HG03439 (cell line): ENCODE measurements around the gene GPR85.
"Not testable (repeated sequence)": the region's sequence is repeated elsewhere in the genome, so short reads cannot be mapped to it uniquely, and the experiment has no call there.

Source experiments
- ATAC-seq: cut with Tn5 transposase; IDR thresholded peaks from one replicate; pipeline ENCODE4 v1.9.1; 2021; ENCODE audit warnings: mild to moderate bottlenecking, moderate library complexity; ENCODE audit not compliant: unreplicated experiment

GPR85 gene, protein sequence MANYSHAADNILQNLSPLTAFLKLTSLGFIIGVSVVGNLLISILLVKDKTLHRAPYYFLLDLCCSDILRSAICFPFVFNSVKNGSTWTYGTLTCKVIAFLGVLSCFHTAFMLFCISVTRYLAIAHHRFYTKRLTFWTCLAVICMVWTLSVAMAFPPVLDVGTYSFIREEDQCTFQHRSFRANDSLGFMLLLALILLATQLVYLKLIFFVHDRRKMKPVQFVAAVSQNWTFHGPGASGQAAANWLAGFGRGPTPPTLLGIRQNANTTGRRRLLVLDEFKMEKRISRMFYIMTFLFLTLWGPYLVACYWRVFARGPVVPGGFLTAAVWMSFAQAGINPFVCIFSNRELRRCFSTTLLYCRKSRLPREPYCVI

DNA sequence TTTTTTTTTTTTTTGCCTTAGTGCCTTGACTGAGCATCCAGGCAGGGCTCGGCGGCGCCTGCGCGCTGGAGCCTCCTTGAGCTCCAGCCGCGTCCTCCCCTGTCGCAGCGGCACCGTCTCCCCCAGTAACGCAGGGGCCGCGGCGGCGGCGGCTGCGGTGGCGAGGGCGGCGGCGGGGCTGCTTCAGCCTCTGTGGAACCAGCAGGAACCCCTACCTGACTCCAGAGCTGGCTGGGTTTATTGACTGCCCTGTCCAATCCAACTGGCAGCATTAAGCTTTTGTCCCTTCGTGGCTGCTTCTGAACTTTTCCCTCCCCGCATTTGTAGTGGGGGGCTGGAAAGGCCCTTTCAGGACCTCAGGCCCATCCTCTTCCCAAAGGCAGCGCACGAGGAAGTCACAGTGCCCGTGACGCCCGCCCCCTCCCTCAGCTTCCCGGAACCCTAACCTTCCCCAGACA is at the start of gene GPR85:
TSS of gene GPR85 (minus strand) at position 397 of the 458 bp plus-strand sequence. CDS start 2,106 bp downstream, outside the sequence.
- no peak for ATAC-seq

DNA sequence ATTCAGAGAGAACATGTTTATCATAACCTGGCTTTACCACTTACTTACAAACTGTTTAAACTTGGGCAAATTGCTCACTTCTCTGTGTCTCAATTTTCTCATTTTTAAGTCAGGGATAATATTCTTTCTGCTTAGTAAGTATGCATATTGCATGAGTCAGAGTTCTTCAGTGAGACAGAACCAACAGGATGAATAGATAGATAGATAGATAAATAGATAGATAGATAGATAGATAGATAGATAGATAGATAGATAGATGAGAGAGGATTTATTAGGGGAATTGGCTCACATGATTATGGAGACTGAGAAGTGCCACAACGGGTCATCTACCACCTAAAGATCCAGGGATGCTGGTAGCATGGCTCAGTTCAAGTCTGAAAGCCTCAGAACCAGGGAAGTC is 47.4 kb upstream of the GPR85 start:
- ATAC-seq, result no peak

DNA sequence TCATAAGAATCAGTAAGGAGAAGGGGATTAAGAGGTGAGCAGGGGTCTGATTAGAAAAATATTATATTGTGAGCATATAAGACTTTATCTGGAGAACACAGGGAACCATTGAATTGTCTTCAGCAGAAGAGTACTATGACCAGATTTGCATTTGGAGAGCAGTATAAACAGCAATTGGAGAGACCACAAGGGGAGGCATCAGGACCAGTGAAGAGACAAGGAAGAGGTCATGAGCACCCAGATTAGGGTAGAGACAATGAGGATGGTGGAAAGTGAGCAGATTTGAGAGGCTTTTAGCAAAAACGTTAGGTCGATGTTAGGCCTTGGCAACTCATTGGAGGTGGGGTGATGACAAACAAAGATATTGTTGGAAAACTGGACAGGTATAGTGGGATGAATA is 44.7 kb upstream of the GPR85 start:
- no peak for ATAC-seq

DNA sequence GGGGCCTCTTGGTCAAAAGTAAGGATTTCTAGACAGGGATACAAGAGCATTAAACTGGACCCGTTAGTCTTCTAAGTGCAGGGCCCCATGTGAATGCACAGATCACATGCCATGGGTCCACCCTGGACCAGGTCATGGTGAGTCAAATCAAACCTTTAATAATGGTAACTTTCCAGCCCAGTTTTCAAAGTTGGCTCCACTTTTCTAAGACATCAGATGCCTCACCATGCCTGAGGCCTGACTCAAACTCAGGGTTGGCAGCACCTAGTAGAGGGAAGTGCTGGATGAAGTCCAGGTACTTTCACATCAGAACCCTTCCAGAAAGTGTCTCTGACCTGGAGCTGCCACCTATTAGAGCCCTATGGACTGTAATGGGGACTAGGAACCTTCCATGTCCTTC is 41.4 kb upstream of the GPR85 start:
- no peak for ATAC-seq

DNA sequence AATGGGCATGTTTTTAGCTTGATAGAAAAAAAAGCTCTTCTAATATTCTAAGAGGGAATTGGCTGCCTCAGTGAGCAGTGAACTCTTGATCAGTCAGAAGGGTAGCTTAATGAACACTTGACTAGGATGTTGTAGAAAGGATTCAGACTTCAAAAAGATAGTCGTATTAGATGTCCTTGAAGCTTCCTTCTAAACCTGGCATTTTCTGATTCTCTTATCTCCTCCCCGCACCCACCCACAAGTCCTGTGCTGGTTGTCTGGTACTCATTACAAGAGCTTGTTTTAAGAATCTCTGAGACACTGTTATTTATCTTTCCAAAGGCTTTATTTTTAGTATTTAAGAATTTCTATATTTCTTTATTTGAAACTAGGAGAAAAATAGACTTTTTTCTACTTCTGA is 39.1 kb upstream of the GPR85 start:
- no peak for ATAC-seq

DNA sequence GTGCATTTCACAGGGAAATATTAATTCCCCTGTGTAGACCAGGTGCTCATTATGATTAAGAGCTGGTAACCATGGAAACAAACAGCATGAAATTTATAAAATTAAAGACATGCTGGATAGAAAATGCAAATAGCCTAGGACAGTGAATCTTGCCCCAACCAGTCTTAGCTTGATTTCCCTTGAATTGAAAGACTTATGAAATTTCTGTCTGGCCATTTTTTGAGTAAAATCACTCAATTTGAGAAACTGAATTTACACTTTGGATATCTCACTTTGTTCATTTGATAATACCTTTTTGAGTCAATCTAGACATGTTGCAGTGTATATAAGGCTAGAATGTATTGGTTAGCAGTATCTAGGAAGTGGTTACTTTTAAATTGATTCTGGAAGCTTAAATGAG is 36.1 kb upstream of the GPR85 start:
- no peak for ATAC-seq

DNA sequence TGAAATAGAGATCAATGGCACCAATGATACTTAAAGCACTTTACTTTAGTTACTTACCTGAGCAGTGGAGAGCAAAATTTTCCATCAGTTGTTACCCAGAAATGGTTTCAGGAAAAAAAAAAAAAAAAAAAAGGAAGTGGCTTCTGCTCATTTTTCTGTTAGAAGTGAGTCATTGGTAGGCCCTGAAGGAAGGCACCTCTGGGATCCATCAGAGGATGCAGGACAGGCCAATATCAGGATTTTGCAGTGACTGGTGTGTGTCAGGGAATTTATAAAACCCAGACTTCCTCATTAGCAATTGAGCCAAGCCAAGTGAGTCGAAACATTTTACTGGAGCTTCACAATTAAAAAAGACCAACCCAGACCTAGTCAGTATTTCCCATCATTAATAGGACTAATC is 34.0 kb upstream of the GPR85 start:
- ATAC-seq, result no peak

DNA sequence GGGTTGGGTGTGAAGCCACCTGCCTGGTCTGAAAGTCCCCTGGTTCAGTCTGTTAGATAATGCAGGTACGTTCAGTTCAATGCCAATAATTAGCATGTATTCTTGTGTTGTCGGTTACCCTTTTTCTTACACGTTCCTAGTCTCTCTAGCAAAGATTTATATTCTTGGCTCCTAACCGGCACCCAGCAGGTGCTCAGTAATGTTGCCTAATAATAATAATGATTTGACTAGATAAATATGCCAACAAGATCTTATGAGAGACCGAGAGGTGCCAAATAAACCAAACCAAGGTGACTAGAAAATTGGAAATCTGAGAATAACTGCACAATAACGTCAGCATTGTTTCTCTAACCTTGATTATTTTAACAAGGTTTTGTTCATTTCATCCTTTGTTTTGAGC is 32.8 kb upstream of the GPR85 start:
- ATAC-seq, result no peak

DNA sequence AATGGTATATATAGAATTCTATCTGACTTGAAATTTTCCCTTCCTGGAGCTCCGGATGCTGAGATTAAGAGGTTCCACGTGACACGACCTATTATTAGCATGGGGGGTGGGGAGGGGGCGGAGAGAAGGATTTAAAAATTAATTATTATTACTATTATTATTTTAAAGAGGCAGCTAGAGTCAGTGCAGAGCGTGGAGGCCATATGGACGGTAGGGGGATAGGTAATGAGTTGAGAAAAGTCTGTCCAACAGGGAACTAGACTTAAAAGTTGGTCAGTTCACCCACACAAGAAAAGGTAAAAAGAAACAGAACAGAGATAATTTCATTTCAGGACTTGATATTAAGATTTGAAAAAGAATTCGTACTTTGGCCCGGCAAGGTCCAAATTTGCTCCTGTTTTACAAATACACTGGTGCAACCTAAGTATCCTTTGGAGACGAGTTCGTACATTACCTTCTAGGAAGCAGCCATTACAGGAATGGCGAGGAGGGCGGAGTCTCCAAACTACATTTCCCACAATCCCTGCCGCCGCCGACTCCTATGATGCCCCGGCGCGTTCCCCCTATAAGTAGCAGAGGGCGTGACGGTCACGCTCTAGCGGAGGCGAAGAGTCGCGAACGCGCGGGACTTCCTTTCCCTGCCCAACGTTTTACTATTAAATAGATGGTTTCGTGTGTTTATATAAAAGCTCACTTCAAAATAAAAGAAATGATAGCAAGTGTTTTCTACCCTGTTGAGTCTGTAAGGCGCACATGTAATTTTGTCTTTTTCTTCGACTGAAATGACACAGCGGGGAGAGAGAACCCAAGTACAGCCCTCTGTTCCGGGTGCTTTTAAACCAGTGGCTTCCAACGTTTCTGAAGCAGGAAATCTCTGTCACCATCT is 31.7 kb upstream of the GPR85 start, which contains the start of gene SMIM30:
TSS of gene SMIM30 (minus strand) at position 481 of the 886 bp plus-strand sequence. CDS start 976 bp downstream, outside the sequence.
- ATAC-seq, result peak; percentile 100

DNA sequence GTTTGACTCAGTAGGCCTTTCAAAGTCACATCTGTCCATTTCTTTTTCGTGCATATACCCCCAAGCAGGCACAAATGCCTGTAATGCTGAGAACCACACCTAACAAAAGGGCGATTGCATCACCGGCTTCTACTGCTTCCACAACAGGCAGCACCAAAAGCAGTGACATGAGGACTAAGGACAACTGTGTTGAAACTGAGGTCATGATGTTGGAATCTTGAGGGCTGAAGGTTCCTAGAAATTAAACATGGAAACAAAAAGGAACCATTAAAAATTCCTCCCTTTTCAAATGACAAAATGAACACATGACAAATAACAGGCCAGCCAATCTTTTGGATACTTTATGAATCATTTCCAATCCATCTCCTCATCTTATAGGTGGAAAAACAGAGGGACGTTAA is 30.7 kb upstream of the GPR85 start:
- not testable (repeated sequence) for ATAC-seq

DNA sequence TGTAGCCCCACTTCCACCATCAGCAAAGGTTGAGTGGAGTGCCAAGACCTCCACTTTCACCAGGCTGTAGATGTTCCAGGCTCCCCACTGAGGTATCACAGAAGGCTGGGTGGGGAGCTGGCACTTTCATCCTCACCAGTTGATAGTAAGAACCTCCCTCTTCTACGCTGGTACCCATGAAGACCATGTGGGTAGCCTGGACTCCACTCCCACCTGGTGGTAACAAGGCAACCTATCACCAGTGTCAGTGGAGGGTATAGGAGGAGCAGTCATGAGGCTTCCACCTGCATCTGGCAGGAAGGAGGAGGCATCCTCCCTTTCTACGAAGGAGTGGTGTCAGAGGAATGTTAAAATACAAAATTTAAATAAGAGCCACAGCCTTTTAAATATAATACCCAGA is 27.3 kb upstream of the GPR85 start:
- ATAC-seq, result peak; percentile 44

DNA sequence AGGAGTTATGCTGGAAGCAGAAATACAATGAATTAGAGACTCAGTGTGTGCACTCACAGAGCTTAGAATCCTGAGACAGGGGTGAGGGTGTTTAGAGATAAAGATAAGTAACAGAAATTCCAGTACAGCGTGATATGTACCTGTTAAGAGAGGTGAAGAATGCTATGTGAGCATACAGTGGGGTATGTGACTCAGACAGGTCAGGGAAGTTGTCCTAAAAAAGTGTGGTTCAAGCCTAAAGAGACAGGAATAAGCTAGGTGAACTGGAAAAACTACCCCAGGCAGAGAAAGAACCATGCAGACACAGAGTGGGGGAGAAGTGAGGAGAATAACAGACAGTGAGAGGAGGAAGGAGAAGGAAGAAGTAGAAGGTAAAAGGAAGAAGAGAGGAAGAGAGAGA is 23.1 kb upstream of the GPR85 start:
- no peak for ATAC-seq

DNA sequence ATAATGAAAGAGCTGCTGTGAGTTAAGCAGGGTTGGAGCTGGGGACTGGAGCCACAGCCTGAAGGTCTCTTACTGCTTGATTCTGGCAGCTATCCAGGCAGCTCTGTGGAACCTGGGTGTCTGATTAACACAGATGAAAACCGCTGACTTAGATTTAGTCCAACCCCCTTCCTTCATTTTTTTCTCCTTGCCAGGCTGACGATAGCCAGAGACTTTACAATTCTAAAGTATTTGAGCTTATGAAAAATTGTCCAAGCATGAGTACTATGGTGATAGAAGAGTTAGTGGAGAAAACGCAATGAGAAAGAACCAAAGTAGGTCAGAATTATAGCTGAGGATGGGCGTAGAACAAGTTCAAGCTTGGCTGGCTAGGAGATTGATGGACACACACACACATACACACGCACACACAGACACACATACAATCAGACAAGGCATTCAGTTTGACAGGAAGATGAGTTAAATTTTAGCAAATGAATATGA is 13.5 kb upstream of the GPR85 start:
- no peak for ATAC-seq

DNA sequence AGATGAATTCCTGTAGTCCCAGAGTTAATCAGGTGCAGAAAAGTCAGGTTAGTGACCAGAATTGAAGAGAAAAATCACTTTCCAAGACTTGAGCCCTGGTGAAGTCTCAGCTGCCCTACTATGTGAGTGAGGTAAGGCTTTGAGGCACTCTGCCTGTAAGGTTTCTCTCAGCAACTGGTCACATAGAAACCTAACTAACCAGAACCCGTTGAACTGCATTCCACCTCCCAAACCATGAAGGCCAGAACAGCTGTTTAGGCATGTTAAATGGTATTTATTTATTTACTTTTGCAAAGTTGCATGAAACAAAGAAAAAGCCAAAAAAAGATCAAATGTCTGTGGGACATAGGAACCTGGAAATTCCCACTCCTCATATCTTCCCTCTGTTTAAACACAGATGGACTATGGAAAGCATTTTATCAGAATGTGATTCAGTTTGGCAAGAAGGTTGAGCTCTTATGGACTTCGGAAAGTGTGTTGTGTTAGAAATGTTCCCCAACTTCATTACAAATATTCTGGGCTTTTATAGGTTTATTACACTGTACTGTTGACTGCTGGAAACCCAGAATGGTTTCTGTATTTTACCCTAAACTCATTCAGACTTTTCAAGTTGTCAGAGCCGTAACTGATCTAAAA is 12.8 kb upstream of the GPR85 start:
- no peak for ATAC-seq

DNA sequence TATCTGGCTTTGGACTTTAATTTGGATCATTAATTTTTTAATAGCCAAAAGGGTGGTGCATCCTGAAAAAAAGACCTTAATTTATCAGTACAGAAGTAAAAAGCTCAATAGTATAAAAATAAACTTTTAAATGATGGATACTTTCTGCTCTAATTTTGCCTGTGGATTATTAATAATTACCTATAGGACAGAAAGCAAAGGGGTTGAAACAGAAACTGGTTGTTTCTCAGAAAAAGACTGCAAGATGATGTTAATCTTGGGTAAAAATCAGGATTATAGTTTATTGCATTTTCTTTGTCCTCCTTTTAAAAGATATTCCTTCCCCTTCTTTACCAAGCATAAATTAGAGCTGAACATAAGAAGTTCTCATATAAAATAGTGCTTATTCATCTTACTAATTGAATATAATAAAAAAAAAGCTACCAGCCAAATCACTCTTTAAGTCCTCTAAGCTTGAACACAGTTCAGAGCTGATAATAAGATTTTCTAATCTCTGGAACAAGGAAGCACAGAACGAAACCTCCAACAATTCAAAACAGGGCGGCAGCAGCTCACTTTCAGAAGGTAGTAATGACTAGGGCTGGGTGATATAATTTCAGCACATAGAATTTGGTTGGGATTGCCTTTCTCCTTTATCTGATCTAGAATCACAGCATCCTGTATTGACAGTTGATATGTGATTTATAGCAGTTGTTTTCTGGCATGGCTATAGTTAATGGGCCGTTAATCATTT is 8.1 kb upstream of the GPR85 start:
- no peak for ATAC-seq

DNA sequence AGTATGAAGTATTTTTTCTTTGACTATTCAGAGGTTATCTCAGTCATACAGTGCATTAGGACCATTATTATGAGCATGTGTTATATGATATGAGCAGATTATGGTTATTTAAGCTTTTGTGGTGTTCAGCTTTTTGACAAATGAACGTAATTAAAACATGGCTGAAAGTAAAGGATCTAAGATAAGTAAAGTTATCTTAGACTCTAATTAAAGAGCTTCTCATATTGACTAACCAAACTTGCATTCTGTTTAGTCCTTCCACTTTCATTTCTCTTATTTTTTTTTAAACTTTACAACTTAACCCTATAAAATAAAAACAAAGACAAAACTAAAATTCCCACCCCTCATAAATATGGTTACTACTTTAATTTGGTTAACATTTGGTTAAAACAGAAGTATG is 6.9 kb upstream of the GPR85 start:
- ATAC-seq, result no peak

DNA sequence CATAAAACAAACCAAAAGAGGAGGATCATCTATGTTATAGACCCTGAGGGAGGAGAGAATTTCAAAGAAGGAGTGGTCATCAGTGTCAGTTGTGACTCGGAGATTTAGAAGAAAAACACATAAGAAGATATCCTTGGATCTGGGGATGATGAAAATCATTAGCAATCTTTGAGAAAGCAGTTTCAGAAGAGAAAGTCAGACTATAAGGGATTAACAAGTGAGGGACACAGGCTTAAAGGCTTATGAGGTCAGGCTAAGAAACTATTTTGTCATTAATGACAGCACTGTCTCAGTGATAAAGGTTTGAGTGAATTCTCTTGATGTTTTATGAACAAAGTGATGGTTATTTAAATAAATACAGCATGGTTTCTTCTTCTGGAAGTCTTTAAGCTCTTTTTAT is 6.1 kb upstream of the GPR85 start:
- no peak for ATAC-seq

DNA sequence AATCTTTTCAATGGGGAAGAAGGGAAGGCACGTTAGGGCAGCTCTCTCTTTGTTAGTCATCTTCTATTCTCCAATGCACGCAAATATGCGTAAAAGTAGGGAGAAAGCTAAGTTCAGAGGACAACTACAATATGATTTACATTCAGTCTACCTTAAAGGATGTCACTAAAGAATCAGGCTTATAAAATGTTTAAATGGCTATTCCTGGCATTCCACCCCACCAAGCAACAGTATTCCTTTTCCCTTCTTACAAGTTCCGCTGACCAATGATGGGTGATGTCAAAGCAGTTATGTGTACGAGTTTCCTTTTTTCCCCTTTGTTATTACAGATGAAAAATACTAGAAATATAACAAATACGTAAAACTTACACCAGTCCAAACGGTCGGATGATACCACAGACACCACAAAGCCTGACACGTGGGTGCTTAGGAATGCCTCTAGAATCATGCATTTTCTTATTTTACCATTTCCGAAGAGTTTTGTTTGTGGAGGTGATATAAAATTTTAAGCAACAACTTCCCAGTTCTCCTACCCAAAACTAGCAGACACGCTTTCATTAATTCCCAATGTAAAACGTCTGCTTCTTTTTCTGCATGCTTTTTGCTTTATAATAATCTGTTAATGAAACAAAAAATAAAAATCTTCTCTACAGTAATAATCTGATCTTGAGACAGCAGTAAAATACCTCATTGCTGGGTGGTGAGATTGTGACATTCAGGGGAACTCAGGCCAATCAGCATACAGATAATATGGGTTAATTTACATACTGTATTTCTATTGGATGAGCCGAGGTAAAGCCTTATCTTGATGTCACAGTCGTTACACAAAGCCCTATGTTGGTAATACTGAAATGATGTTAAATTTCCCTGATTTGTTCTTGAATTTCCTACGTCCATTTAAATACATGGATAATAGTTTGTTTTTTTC is 708 bp upstream of the GPR85 start:
- ATAC-seq, result no peak

DNA sequence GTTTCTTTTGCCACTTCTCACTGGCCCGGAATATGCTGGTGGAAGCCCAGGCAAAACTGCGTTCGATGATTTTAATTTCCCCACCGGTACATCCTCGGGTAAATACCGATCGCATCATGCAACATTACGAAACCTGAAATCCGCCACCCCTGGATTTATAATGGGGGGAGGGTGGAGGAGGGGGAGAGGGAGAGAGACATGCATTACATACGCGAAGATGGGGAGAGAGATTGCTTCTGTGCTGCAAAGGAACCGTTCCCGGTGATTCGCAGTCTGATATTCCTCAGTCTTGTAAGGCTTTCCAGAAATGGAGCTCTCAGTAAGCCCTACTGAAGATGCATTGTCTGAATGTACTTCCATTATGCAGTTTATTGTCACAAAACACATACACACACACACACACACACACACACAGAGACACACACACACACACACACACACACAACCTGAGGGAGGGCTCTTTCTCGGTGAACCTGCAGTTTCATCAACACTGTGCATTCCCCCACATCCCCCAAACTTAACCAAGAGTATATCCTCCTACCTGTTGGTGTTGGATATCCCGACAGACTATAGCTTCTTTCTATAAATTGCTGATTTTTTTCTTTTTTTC is 741 bp downstream of the GPR85 start:
- no peak for ATAC-seq
